H1 (cell line): ENCODE results near the gene FHDC1. TPM values are rescaled to one million over a fixed set of nuclear protein-coding genes. Genes with fewer than 3 reads are reported as not detected.

Experiments used
- CTCF ChIA-PET: fragments of 300-600 bp; sonication (Branson Sonifier 250); formaldehyde crosslinking; loops from one replicate; lab custom pipeline; 2021; ENCODE audit not compliant: partially characterized antibody; lab: Charles Lee
- POLR2A ChIA-PET: fragments of 300-600 bp; sonication (Branson Sonifier 250); formaldehyde crosslinking; loops from one replicate; lab custom pipeline; 2021; ENCODE audit warnings: inconsistent platforms; ENCODE audit not compliant: partially characterized antibody; lab: Charles Lee
- DNase-seq, 2 experiments: peaks; one replicate each; pipeline versions ENCODE4 v3.0.0 to v3.0.0-alpha.2; 2010 to 2022; ENCODE audit warnings: low spot score in 2 of 2, low read depth in 1 of 2, mixed read lengths in 1 of 2
- FAIRE-seq: peaks from 2 replicates; lab custom pipeline; 2011; peaks lifted over from hg19 to GRCh38; lab: Jason Lieb, UNC
- H2AFZ ChIP-seq: 2 replicates; pipeline ENCODE4 v1.8.1; 2012; ENCODE audit warnings: low read length, inconsistent platforms
- H2AK5ac ChIP-seq: 2 replicates; pipeline ENCODE4 v1.6.1; 2013; ENCODE audit warnings: low read depth, low read length
- H2BK120ac ChIP-seq: replicated peaks from 2 replicates; pipeline ENCODE3; 2013; ENCODE audit warnings: low read depth, low read length, inconsistent platforms
- H2BK12ac ChIP-seq: 2 replicates; pipeline ENCODE4 v1.6.1; 2013; ENCODE audit warnings: low read depth, low read length
- H2BK15ac ChIP-seq: 2 replicates; pipeline ENCODE4 v1.6.1; 2013; ENCODE audit warnings: low read length
- H2BK20ac ChIP-seq: 2 replicates; pipeline ENCODE4 v1.6.1; 2013; ENCODE audit warnings: low read length
- H2BK5ac ChIP-seq: 2 replicates; pipeline ENCODE4 v1.6.1; 2013; ENCODE audit warnings: low read depth, low read length
- H3K14ac ChIP-seq: 2 replicates; pipeline ENCODE4 v1.6.1; 2013; ENCODE audit warnings: inconsistent platforms; ENCODE audit not compliant: insufficient read length
- H3K18ac ChIP-seq: 2 replicates; pipeline ENCODE4 v1.6.1; 2013; ENCODE audit warnings: low read length; ENCODE audit errors: extremely low read depth
- H3K23ac ChIP-seq: 2 replicates; pipeline ENCODE4 v1.6.1; 2013; ENCODE audit warnings: inconsistent platforms; ENCODE audit not compliant: insufficient read length
- H3K23me2 ChIP-seq: 2 replicates; pipeline ENCODE4 v1.6.1; 2013; ENCODE audit warnings: low read depth, low read length
- H3K27ac ChIP-seq: 2 replicates; pipeline ENCODE4 v1.6.1; 2011; ENCODE audit warnings: low read depth, low read length, inconsistent platforms
- H3K27me3 ChIP-seq, 4 experiments: replicated peaks in 1 of 4; 1 replicate in 1 of 4; 2 replicates in 3 of 4; pipeline versions ENCODE4 v1.6.1 to v1.8.1; 2011 to 2013; ENCODE audit warnings: low read length in 3 of 4, mild to moderate bottlenecking in 3 of 4, inconsistent platforms in 2 of 4, mixed read lengths in 2 of 4, moderate library complexity in 1 of 4; ENCODE audit not compliant: control insufficient read depth in 3 of 4, insufficient read depth in 3 of 4; ENCODE audit errors: extremely low read depth in 1 of 4
- H3K36me3 ChIP-seq, 4 experiments: 2 replicates each; pipeline versions ENCODE4 v1.6.1 to v1.8.1; 2011 to 2013; ENCODE audit warnings: mild to moderate bottlenecking in 4 of 4, low read length in 3 of 4, moderate library complexity in 2 of 4, control low read depth in 1 of 4, inconsistent platforms in 1 of 4; ENCODE audit not compliant: insufficient read depth in 4 of 4, control insufficient read depth in 2 of 4
- H3K4ac ChIP-seq: replicated peaks from 2 replicates; pipeline ENCODE3; 2013; ENCODE audit warnings: low read length, low read depth, mixed read lengths, inconsistent platforms; ENCODE audit not compliant: insufficient read length
- H3K4me1 ChIP-seq, 4 experiments: replicated peaks in 1 of 4; 1 replicate in 1 of 4; 2 replicates in 3 of 4; pipeline versions ENCODE4 v1.6.1 to v1.8.1; 2011 to 2013; ENCODE audit warnings: low read length in 3 of 4, inconsistent platforms in 2 of 4, mixed read lengths in 1 of 4; ENCODE audit not compliant: insufficient read depth in 4 of 4, control insufficient read depth in 3 of 4
- H3K4me2 ChIP-seq, 2 experiments: 2 replicates each; pipeline versions ENCODE4 v1.6.1 to v1.8.1; 2011 to 2013; ENCODE audit warnings: low read depth in 2 of 2, low read length in 2 of 2, control low read depth in 1 of 2, inconsistent platforms in 1 of 2, mild to moderate bottlenecking in 1 of 2; ENCODE audit not compliant: insufficient read depth in 1 of 2
- H3K4me3 ChIP-seq, 4 experiments: fragments of 200-600, 300-600 bp in 1 of 4; sonication (generic), shearing (Covaris generic), sonication (Bioruptor Twin) in 1 of 4; 2 replicates each; pipeline versions ENCODE4 v1.5.1 to v1.8.1; 2011 to 2016; ENCODE audit warnings: low read length in 4 of 4, low read depth in 3 of 4, control low read depth in 2 of 4, inconsistent platforms in 2 of 4, mild to moderate bottlenecking in 2 of 4, mixed read lengths in 1 of 4, moderate library complexity in 1 of 4; ENCODE audit not compliant: insufficient read depth in 2 of 4; ENCODE audit errors: extremely low read depth in 1 of 4
- H3K56ac ChIP-seq: replicated peaks from 2 replicates; pipeline ENCODE3; 2013; ENCODE audit warnings: low read depth, mild to moderate bottlenecking, mixed read lengths, low read length, inconsistent platforms; ENCODE audit not compliant: insufficient read length
- H3K79me1 ChIP-seq: 2 replicates; pipeline ENCODE4 v1.6.1; 2013; ENCODE audit warnings: low read depth, low read length, control low read depth
- H3K79me2 ChIP-seq, 2 experiments: 2 replicates each; pipeline versions ENCODE4 v1.6.1 to v1.8.1; 2012 to 2013; ENCODE audit warnings: low read length in 2 of 2, mild to moderate bottlenecking in 2 of 2, inconsistent platforms in 1 of 2; ENCODE audit not compliant: insufficient read depth in 2 of 2, control insufficient read depth in 1 of 2
- H3K9ac ChIP-seq, 4 experiments: replicated peaks in 1 of 4; 1 replicate in 1 of 4; 2 replicates in 3 of 4; pipeline versions ENCODE4 v1.6.1 to v1.8.1; 2011 to 2013; ENCODE audit warnings: low read depth in 3 of 4, low read length in 3 of 4, control low read depth in 2 of 4, mild to moderate bottlenecking in 2 of 4, moderate library complexity in 2 of 4, inconsistent platforms in 1 of 4; ENCODE audit errors: extremely low read depth in 1 of 4
- H3K9me3 ChIP-seq, 2 experiments: 2 replicates each; pipeline versions ENCODE4 v1.6.1 to v1.8.1; 2012 to 2013; ENCODE audit warnings: mild to moderate bottlenecking in 2 of 2, moderate library complexity in 2 of 2, control low read depth in 1 of 2, inconsistent platforms in 1 of 2, low read depth in 1 of 2, low read length in 1 of 2, mixed read lengths in 1 of 2; ENCODE audit not compliant: insufficient read depth in 2 of 2
- H4K20me1 ChIP-seq, 2 experiments: replicated peaks in 1 of 2; 2 replicates each; pipeline versions ENCODE3 to v1.8.1; 2011 to 2013; ENCODE audit warnings: inconsistent platforms in 2 of 2, low read length in 2 of 2, mild to moderate bottlenecking in 1 of 2; ENCODE audit not compliant: insufficient read depth in 2 of 2, control insufficient read depth in 1 of 2
- H4K5ac ChIP-seq: 2 replicates; pipeline ENCODE4 v1.6.1; 2013; ENCODE audit warnings: low read length, low read depth, mixed read lengths, inconsistent platforms; ENCODE audit not compliant: insufficient read length
- H4K8ac ChIP-seq: 2 replicates; pipeline ENCODE4 v1.8.0; 2013; ENCODE audit warnings: mild to moderate bottlenecking, moderate library complexity, low read length, inconsistent platforms; ENCODE audit not compliant: insufficient read depth; ENCODE audit errors: extremely low read depth
- H4K91ac ChIP-seq: replicated peaks from 2 replicates; pipeline ENCODE3; 2013; ENCODE audit warnings: low read length, mixed read lengths, inconsistent platforms; ENCODE audit not compliant: insufficient read length
- BCL11A ChIP-seq, 2 experiments: IDR thresholded peaks; one replicate each; pipeline ENCODE4 v1.6.1; 2011; ENCODE audit warnings: low read depth in 2 of 2, low read length in 2 of 2, mild to moderate bottlenecking in 2 of 2
- CHD1 ChIP-seq: IDR thresholded peaks from 2 replicates; pipeline ENCODE4 v1.6.1; 2012; ENCODE audit warnings: low read depth, low read length, improper control_type of control experiment
- EGR1 ChIP-seq: IDR thresholded peaks from 2 replicates; pipeline ENCODE4 v1.6.1; 2011; ENCODE audit warnings: low read depth, low read length, borderline replicate concordance
- KDM5A ChIP-seq: fragments of 200-600 bp; IDR thresholded peaks from 2 replicates; pipeline ENCODE4 v1.7.1; 2012; ENCODE audit warnings: mild to moderate bottlenecking, low read length, inconsistent platforms, mixed read lengths
- MAFK ChIP-seq: IDR thresholded peaks from 2 replicates; pipeline ENCODE4 v1.6.1; 2012; ENCODE audit warnings: low read depth, mild to moderate bottlenecking, improper control_type of control experiment, low read length
- POLR2AphosphoS5 ChIP-seq: IDR thresholded peaks from 2 replicates; pipeline ENCODE4 v1.6.1; 2011; ENCODE audit warnings: low read depth, low read length
- SIRT6 ChIP-seq: IDR thresholded peaks from one replicate; pipeline ENCODE4 v1.7.1; 2012; ENCODE audit warnings: low read length, inconsistent platforms
- SP1 ChIP-seq: IDR thresholded peaks from 2 replicates; pipeline ENCODE4 v1.6.1; 2011; ENCODE audit warnings: low read depth, low read length
- YY1 ChIP-seq: IDR thresholded peaks from 2 replicates; pipeline ENCODE4 v1.6.1; 2011; ENCODE audit warnings: low read depth, mild to moderate bottlenecking, low read length
- ZNF274 ChIP-seq: IDR thresholded peaks from 2 replicates; pipeline ENCODE4 v1.7.0; 2012; ENCODE audit warnings: low read length, borderline replicate concordance; ENCODE audit errors: extremely low read depth
- WGBS, 2 experiments: shearing (Covaris generic) in 1 of 2; methylation state at CpG; one replicate each; pipeline versions ENCODE4 v1.1.6 to v1.1.7; 2013 to 2015; ENCODE audit warnings: low lambda C conversion rate in 2 of 2, mixed read lengths in 2 of 2, inconsistent platforms in 1 of 2, low coverage in 1 of 2, missing lambda C conversion rate in 1 of 2; ENCODE audit not compliant: insufficient replicate concordance in 2 of 2, insufficient coverage in 1 of 2, insufficient read length in 1 of 2; ENCODE audit errors: extremely low coverage in 1 of 2, missing lambda C conversion rate in 1 of 2; 5-methylcytosine and 5-hydroxymethylcytosine counted together
- polyA plus RNA-seq, 7 experiments: library from polyadenylated mRNA; depleted of rRNA in 3 of 7; stranded (reverse) in 5 of 7; unstranded in 2 of 7; fragments of >200 nt in 5 of 7; fragments of 200-250 nt in 2 of 7; gene quantifications; 1 replicate in 5 of 7; 2 replicates in 1 of 7; 4 replicates in 1 of 7; pipeline versions ENCODE4 v1.2.1 to v1.2.3, GENCODE V29; 2011 to 2013; ENCODE audit warnings: missing spikeins in 2 of 7, mixed read lengths in 2 of 7
- total RNA-seq: library from RNA; stranded (reverse); fragmentation: NEBNext Ultra II Directional; extraction: Animal tissue kit (Norgen Biotek cat#: 25700); gene quantifications from 2 replicates; pipeline ENCODE4 v1.2.1, GENCODE V29; 2021
- TF ChIP-seq, protein P1 (sequence below): IDR thresholded peaks from 2 replicates; pipeline ENCODE4 v1.6.1; 2011; ENCODE audit warnings: low read length, improper control_type of control experiment

The FHDC1 gene
- total and polyA plus RNA-seq, 2 of the 8 experiments (the other 6 are each of a cell fraction or from before 2014, with no cell fraction given): 6.4 to 28.6 TPM

DNA sequence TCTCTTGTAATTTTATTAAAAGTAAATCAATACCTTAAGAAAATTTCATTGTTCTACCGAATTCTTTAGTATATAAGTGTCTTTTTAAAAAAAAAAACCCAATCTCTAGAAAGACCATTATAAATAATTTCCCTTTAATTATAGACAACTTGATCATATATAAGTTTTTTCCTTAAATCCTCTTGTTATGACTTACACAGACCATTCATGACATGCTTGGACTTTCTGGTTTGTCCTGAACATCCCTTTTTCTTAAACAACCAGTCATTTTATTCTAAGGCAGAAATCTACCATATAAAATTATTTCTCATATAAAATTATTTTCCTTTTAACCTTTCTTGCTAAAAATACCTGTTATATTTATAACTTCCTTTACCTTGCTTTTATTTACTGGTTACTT, 15.4 kb upstream of the FHDC1 start:
- 50% methylated on average over 1 of the region's 1 CpG; no CpG with 5 or more reads in 1 of the 2 experiments for WGBS, 2 experiments
- Histone ChIP-seq H3K79me2 (no peaks in the 10 kb centered on the region), H3K9ac (no peak overlapping the region), H3K23me2 (no peaks in the 10 kb centered on the region), H3K36me3 (peaks cover 0 to 19% (median 5%) of the 10 kb centered on the region in 4 experiments; a peak in 4 of 8 replicates), H2BK20ac (no peak overlapping the region), H3K79me1 (no peaks in the 10 kb centered on the region), H3K4ac (no peak overlapping the region), H4K8ac (no peak overlapping the region), H3K56ac (no peak overlapping the region), H4K91ac (no peak overlapping the region), H3K4me2 (no peak overlapping the region), H3K4me1 (no peaks in the 10 kb centered on the region; a peak in 1 of 7 replicates), H2BK15ac (no peak overlapping the region), H3K23ac (no peak overlapping the region), H4K5ac (no peak overlapping the region), H3K14ac (no peak overlapping the region), H2BK12ac (no peak overlapping the region), H2BK120ac (no peak overlapping the region), H2BK5ac (no peak overlapping the region), H3K9me3 (peaks cover 27% of the 10 kb centered on the region in 2 experiments), H2AK5ac (no peak overlapping the region), H3K27ac (no peak overlapping the region), H3K4me3 (no peak overlapping the region), H4K20me1 (no peaks in the 10 kb centered on the region), H3K18ac (no peak overlapping the region), H3K27me3 (no peaks in the 10 kb centered on the region), H2AFZ (no peak overlapping the region)
- FAIRE-seq: no peak
- no peak for DNase-seq
- TF ChIP-seq EGR1 (no peak), POLR2AphosphoS5 (no peak), KDM5A (no peak), SP1 (no peak), ZNF274 (no peak), SIRT6 (no peak), BCL11A (IDR thresholded peaks at IDR 0.05; ENCODE audit: low read depth in 2 of 2, low read length in 2 of 2) (no peak), MAFK (no peak), CHD1 (no peak), YY1 (no peak)
- TF ChIP-seq, protein P1, sequence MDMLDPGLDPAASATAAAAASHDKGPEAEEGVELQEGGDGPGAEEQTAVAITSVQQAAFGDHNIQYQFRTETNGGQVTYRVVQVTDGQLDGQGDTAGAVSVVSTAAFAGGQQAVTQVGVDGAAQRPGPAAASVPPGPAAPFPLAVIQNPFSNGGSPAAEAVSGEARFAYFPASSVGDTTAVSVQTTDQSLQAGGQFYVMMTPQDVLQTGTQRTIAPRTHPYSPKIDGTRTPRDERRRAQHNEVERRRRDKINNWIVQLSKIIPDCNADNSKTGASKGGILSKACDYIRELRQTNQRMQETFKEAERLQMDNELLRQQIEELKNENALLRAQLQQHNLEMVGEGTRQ: no peak
- ChIA-PET CTCF (no interaction called here), POLR2A (no interaction called here)
